ENCODE results near the gene SPHK2.

- TF ChIP-seq EZH2phosphoT487 (IDR thresholded peaks at IDR 0.05; ENCODE audit: borderline replicate concordance) (no peak), CTCF (IDR thresholded peaks at IDR 0.05 in 2 of 3, conservative IDR thresholded peaks at IDR 0.05 in 1 of 3; ENCODE audit: borderline replicate concordance in 1 of 3, insufficient read depth in 1 of 3, low read depth in 2 of 3, low read length in 2 of 3) (no peak), EGR1 (IDR thresholded peaks at IDR 0.05; ENCODE audit: low read depth) (no peak), POLR2A (IDR thresholded peaks at IDR 0.05; ENCODE audit: borderline replicate concordance, extremely low read depth, insufficient read depth, insufficient read length) (no peak), MAX (IDR thresholded peaks at IDR 0.05) (no peak), TCF7L2 (IDR thresholded peaks at IDR 0.05; ENCODE audit: borderline replicate concordance, extremely low read depth, insufficient read depth, insufficient read length) (no peak)
Measured at GRCh38 chr19:48646722-48647216, 27.5 kb downstream of the SPHK2 start.
